ENCODE results near the gene NRF1.
A peak's percentile ranks its signal among the peaks of the same experiment; 100 is the strongest.
"Not testable (repeated sequence)": the region's sequence is repeated elsewhere in the genome, so short reads cannot be mapped to it uniquely, and the experiment has no call there.

The NRF1 gene

GRCh38 chr7:129607471-129608120 is 3.9 kb upstream of the NRF1 start:
- peak in 1 of 4 experiments; percentile 17 for DNase-seq

DNA sequence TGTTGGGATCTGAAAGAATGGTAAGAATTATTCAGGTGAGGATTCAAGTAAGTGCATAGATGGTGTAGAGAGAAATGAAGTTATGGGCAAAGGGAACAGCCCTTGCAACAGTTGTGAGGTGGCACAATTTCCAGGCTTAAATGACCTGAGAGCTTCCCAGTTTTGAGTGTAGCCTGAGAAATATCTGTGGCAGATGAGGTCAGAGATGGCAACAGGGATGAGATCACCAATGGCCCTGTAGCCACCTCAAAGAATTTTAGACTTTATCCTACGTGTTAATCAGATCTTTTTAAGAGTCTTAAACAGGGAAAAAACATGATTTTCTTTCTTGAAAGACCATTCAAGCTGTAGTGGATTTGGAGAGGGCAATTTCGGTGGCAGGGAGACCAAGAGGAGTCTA is 1.9 kb upstream of the NRF1 start:
- peak; percentile 57 to 80 (median 68) for DNase-seq

DNA sequence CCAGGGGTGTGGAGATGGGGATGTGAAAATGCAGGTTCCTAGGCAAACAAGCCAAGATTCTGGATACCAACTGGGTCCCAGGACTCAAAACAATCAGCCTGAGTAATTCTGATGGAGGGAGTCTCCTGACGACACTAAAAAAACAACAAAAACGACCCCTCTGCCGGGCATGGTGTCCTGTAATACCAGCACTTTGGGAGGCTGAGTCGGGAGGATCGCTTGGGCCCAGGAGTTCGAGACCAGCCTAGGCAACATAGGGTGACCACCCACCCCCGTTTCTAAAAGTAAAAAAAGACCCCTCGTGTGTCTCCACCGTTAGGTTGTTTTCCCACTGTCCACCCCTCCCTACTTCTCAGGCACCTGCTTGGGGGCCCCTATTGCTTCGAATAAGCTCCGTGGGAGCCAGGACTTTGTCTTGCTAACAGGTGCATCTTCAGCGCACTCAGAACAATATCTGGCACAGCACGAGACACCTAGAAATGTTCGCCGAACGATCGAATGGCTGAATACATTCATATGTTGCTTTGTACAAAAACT is 743 bp upstream of the NRF1 start:
- peak in 1 of 4 experiments; percentile 17 for DNase-seq

DNA sequence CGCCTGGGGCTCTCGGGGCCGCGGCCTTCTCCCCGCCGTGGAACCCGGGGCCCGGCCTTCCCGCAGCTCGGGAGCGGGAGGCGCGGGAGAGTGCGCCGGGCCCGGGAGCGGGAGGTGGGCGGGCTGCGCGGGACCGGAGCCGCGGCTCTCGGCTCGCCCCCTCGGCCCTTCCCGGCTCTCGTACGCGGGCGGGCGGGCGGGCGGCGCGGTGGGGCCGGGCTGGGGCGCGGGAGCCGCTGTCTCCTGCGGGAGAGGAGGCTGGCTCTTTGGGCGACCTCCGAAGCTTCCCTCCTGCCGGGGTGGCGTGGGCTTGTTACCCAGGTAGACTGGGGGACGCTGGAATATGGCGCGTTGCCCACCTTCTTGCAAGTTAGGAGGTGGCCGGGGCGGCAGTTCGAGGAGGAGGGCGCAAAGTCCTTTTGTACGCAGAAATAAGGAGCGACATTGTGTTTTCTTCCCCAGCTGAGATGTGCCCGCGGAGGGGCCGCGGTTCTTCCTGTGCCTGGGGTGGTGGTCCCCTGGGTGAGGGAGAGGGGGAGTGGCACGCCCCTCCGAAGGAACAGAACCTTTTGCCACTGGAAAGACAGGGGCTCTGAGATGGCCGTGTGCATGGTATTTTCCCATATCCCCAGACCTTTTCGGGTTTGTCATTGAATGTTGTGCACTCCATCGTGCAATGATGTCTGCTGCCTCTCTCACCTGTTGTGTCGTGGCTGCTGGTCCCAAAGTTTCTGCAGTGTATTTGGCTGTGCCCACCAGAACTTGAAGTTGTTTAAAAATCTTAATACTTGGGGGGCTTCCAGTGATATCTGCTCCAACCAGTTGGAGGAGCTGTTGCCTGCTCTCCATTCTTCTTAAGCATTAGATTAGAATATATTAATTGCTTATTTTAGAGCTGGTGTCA is 844 bp downstream of the NRF1 start:
- DNase-seq: peak in 3 of 4 experiments; percentile 33 to 45 (median 43)

GRCh38 chr7:129613016-129613337 is 1.5 kb downstream of the NRF1 start:
- DNase-seq: no peak

GRCh38 chr7:129615018-129615417 is 3.5 kb downstream of the NRF1 start:
- peak; percentile 74 to 90 (median 82) for DNase-seq

DNA sequence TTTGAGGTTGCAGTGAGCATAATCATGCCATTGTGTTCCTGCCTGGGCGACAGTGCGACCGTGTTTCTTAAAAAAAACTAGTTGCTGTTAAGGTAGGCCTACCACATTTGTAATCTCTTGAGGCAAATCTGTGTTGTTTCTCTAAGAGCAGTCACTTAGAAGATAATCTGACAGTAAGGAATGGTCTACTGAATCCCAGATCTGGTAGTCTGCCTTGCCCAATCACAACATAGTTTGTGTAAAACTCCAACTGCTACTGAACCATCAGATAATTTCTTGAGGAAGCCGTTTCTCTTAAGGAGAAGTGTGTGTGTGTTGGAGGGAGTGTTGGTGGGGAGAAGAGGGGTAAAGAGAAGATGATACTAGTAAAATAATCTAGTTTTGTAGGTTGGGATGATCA is 5.0 kb downstream of the NRF1 start:
- peak in 3 of 4 experiments; percentile 11 to 40 (median 26) for DNase-seq

- DNase-seq: peak in 3 of 4 experiments; percentile 46 to 64 (median 57)
Observed at GRCh38 chr7:129617178-129617577, 5.7 kb downstream of the NRF1 start.

GRCh38 chr7:129617652-129618051 is 6.1 kb downstream of the NRF1 start:
- DNase-seq: peak in 3 of 4 experiments; percentile 26 to 39 (median 38)

DNA sequence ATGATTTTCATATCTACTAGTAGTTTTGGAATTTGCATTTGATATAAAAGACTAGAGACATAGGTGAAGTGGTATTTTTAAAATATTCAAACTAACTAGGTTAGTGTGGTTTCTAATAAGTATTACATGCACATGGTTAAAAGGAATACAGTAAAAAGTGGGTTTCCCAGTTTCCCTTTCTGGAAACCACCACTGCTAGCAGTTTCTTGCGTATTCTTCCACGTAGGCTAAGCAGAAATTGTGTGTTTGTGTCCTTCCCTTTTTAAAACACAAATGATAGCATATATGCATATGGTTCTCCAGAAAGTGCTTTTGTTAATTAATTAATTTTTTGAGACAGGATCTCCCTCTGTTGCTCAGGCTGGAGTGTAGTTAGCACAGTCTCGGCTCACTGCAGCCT is 15.4 kb downstream of the NRF1 start:
- peak in 3 of 4 experiments; percentile 51 to 62 (median 51) for DNase-seq

DNA sequence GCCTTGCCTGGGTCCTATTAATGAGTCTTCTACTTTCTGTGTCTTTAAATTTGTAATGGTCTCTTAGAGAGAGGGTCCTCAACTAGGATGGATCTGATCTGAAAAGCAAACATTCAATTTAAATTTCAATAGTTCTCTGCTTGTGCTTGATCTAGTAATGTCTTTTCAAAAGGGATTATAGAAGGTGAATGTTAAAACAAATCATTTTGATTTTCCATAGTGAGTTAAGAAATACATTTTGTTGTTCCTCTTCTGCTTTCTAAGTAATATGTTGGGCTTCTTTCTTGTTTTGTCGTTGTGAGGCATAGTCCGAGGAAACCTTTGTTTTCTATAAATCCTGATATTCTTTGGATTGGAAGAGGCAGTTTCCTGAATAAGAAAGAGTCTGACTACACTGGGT is 18.8 kb downstream of the NRF1 start:
- no peak for DNase-seq

GRCh38 chr7:129634361-129635034 is 23.0 kb downstream of the NRF1 start:
- no peak for DNase-seq

GRCh38 chr7:129635300-129636029 is 23.9 kb downstream of the NRF1 start:
- DNase-seq: peak; percentile 72 to 83 (median 79)

- not testable (repeated sequence) for DNase-seq
Observed at GRCh38 chr7:129636030-129636550, 24.6 kb downstream of the NRF1 start.

GRCh38 chr7:129636641-129637040 is 25.1 kb downstream of the NRF1 start:
- no peak for DNase-seq

DNA sequence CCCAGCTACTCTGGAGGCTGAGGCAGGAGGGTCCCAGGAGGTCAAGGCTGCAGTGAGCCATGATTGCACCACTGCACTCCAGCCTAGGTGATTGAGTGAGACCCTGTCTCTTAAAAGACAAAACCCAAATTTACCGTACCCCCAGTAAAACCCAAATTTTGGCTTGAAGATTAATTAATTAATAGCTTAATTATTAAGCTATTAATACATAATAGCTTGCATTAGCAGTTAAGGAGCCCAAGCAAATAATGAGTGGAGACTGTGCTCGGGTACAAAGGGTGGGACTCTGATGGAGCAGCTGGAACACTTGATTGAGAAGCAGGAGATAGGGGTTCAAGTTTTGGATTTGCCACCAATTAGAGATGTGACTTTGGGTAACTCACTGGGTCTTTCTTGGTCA is 28.9 kb downstream of the NRF1 start:
- DNase-seq: no peak

DNA sequence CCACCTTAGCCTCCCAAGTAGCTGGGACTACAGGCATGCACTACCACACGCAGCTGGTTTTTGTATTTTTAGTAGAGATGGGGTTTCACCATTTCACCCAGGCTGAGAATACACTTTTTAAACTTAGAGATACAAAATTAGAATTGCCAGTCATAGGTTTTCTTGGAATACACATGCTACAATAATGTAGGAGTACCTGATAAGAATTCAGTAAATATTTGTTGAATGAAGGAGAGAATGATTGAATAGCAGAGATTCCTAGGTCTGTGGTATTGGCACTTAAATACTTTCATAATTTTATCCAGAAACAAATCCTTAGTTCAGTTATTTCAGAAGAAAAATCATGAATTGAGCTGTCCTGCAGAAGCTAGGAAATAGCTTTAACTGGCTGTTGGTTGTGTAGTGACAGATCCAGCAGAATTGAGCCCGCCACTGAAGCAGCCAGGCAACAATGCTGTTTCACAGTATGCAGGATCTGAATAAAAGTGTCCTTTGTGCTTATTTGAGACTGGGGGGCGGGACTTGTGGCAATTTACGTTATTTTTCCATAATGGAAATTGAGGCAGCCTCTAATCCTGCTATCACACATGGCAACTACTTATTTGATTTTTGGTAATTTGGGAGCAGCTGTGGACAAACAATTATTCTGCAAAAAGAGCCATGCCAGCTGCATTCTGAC is 31.5 kb downstream of the NRF1 start:
- DNase-seq: no peak

- no peak for DNase-seq
Observed at GRCh38 chr7:129643550-129644170, 32.1 kb downstream of the NRF1 start.

DNA sequence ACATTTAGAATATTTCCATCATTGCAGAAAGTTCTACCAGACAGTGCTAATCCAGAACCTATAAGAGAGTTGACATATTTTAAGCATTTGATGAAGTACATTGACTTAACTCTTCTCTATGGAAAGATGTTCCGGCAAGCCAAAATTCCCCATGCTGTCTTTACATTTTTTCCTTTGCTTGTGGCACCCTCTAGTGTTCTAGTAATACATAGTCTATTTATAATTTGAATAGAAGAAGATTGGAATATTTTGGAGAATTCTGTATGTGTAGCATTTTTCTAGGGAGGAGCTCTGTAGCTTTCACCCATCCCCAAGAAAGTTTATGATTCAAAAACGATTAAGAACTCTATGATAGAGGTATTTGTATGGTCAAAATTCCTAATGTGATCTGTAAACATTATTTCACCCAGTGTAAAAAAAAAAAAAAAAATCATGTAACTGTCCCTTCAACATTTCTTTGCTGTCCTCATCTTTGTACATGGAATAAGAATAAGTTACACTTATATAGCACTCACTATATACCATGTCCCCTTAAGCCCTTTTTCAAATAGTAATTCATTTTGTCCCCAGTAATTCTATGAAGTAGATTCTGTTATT is 33.2 kb downstream of the NRF1 start:
- peak; percentile 20 to 68 (median 52) for DNase-seq

DNA sequence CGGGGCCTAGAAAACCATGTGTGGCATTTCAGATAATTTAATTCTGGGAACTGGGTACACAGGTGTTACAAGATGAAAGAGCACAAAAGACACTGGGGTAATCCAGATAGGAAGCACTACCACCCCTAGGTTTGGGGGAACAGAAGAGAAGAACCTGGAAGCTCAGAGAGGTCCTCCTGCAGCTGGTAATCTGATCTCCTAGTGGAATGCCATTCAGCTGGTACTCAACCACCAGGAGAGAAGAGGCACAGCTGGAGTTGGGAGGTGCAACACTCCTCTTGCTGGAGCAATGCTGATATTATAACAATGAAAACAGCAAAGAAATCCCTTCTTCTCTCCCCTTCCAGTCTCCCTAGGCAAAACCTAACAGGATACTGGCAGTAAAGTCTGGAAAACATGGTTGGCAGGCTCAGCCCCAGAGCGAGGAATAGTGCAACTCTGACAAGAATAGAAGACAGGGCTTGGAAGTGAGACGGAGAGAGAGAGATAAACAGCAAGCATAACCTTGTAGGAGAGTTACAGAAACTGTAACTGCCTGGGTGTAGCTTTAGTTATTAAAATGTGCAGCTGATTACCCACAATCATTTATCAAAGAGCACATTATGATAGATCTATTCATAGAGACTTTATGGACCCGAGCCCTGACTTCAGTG is 35.0 kb downstream of the NRF1 start:
- DNase-seq: no peak

Data from suppressor macrophage (primary cell).